HepG2 (cell line): Measurements from ENCODE around the gene CDKN1A. TPM values are rescaled to one million over a fixed set of nuclear protein-coding genes. Genes with fewer than 3 reads are reported as not detected.

Source experiments
- ATAC-seq: fragments of 200-7000 bp; cut with Tn5 transposase; 3 replicates; pipeline ENCODE4 v1.9.1; 2020; ENCODE audit warnings: mild to moderate bottlenecking, moderate library complexity
- BruUV-seq: library from RNA; stranded (reverse); fragments of 400-500 nt; replicated peaks from 2 replicates; lab custom pipeline; 2021; lab: Mats Ljungman, UMichigan
- CTCF ChIA-PET: fragments of 300-600 bp; formaldehyde crosslinking; extraction: SDS; loops from one replicate; lab custom pipeline; 2021; ENCODE audit warnings: low total read pairs, inconsistent platforms, low intra/inter-chr PET ratio; lab: Yijun Ruan, JAX
- POLR2A ChIA-PET: fragments of 350-600 bp; sonication (Branson Sonifier 250); formaldehyde crosslinking; loops from one replicate; lab custom pipeline; 2020; ENCODE audit warnings: antibody characterized with exemption, inconsistent platforms; lab: Yijun Ruan, JAX
- DNase-seq: peaks from one replicate; pipeline ENCODE4 v3.0.0-alpha.2; 2015; ENCODE audit warnings: low spot score
- FAIRE-seq: peaks from 3 replicates; lab custom pipeline; 2011; peaks lifted over from hg19 to GRCh38; lab: Jason Lieb, UNC
- H2AFZ ChIP-seq: one replicate; pipeline ENCODE4 v1.6.1; 2011; ENCODE audit warnings: low read length, inconsistent platforms
- H3K27ac ChIP-seq: fragments of 300-600 bp; 3 replicates; pipeline ENCODE4 v1.8.0; 2011; ENCODE audit warnings: mixed run types, mild to moderate bottlenecking, mixed read lengths, low read length, inconsistent platforms; ENCODE audit not compliant: insufficient read depth; ENCODE audit errors: extremely low read length
- H3K27me3 ChIP-seq, 2 experiments: fragments of 200-600 bp in 1 of 2; 2 replicates in 1 of 2; 3 replicates in 1 of 2; pipeline versions ENCODE4 v1.6.0 to v1.8.0; 2011; ENCODE audit warnings: low read length in 2 of 2, mild to moderate bottlenecking in 2 of 2, moderate library complexity in 2 of 2, inconsistent platforms in 1 of 2; ENCODE audit not compliant: insufficient read depth in 2 of 2, control insufficient read depth in 1 of 2
- H3K36me3 ChIP-seq, 2 experiments: fragments of 200-600 bp in 1 of 2; replicated peaks in 1 of 2; 2 replicates in 1 of 2; 3 replicates in 1 of 2; pipeline versions ENCODE4 v1.5.1 to v1.8.0; 2011; ENCODE audit warnings: low read length in 2 of 2, inconsistent platforms in 1 of 2; ENCODE audit not compliant: insufficient read depth in 2 of 2, control insufficient read depth in 1 of 2
- H3K4me1 ChIP-seq: 2 replicates; pipeline ENCODE4 v1.5.1; 2012; ENCODE audit warnings: low read length, inconsistent platforms; ENCODE audit not compliant: insufficient read depth
- H3K4me2 ChIP-seq: 2 replicates; pipeline ENCODE4 v1.6.0; 2011; ENCODE audit warnings: low read depth, low read length, inconsistent platforms
- H3K4me3 ChIP-seq, 3 experiments: fragments of 200-600 bp in 1 of 3; sonication (generic), shearing (Covaris generic) in 1 of 3; replicated peaks in 1 of 3; 2 replicates each; pipeline ENCODE4 v1.5.1; 2011 to 2016; ENCODE audit warnings: low read length in 3 of 3, inconsistent platforms in 2 of 3, low read depth in 2 of 3, mild to moderate bottlenecking in 2 of 3, control low read depth in 1 of 3, mixed read lengths in 1 of 3; ENCODE audit not compliant: insufficient read depth in 1 of 3
- H3K79me2 ChIP-seq: one replicate; pipeline ENCODE4 v1.6.1; 2011; ENCODE audit warnings: low read length, inconsistent platforms; ENCODE audit not compliant: insufficient read depth
- H3K9ac ChIP-seq: 2 replicates; pipeline ENCODE4 v1.6.0; 2011; ENCODE audit warnings: mild to moderate bottlenecking, low read depth, low read length, inconsistent platforms; ENCODE audit not compliant: insufficient read depth
- H3K9me3 ChIP-seq: 2 replicates; pipeline ENCODE4 v1.5.1; 2012; ENCODE audit warnings: mild to moderate bottlenecking, low read length
- H4K20me1 ChIP-seq: 2 replicates; pipeline ENCODE4 v1.6.0; 2011; ENCODE audit warnings: inconsistent platforms, mild to moderate bottlenecking, low read length, moderate library complexity; ENCODE audit not compliant: insufficient read depth
- NFYB ChIP-seq: sonication (generic); formaldehyde crosslinking; IDR thresholded peaks from 2 replicates; pipeline ENCODE4 v1.4.0; 2020; ENCODE audit warnings: missing genetic modification reagents
- SP5 ChIP-seq: IDR thresholded peaks from 2 replicates; pipeline ENCODE4 v1.6.1; 2016; ENCODE audit warnings: low read depth, borderline replicate concordance
- ZNF34 ChIP-seq: sonication (generic); formaldehyde crosslinking; IDR thresholded peaks from 2 replicates; pipeline ENCODE4 v1.4.0; 2020; ENCODE audit warnings: mild to moderate bottlenecking, missing genetic modification reagents, borderline replicate concordance
- ZNF768 ChIP-seq: sonication (generic); formaldehyde crosslinking; IDR thresholded peaks from 2 replicates; pipeline ENCODE4 v1.4.0; 2020; ENCODE audit warnings: missing genetic modification reagents
- WGBS: methylation state at CpG from one replicate; pipeline ENCODE4 v1.1.6; 2017; ENCODE audit warnings: low lambda C conversion rate; 5-methylcytosine and 5-hydroxymethylcytosine counted together
- in situ Hi-C: cut with HindIII; loops from 2 replicates; pipeline ENCODE4 v1.10.0; 2017; ENCODE audit warnings: low pct_unique_long_range_greater_than_20kb; ENCODE audit not compliant: extremely low pct_ligation_motif_present
- intact Hi-C: fragments of 100-400 bp; cut with micrococcal nuclease; formaldehyde crosslinking; loops from one replicate; pipeline ENCODE4 v1.10.0; 2022; ENCODE audit not compliant: unreplicated experiment
- polyA plus RNA-seq, 8 experiments: library from polyadenylated mRNA; depleted of rRNA in 3 of 8; stranded (reverse) in 7 of 8; unstranded in 1 of 8; fragments of >200 nt; fragmentation: Illumina TruSeq in 4 of 8; extraction: Trizol in 4 of 8; gene quantifications; 2 replicates each; pipeline versions ENCODE4 v1.2.1 to v1.2.3, GENCODE V29; 2011 to 2016; ENCODE audit warnings: low read depth in 4 of 8, missing spikeins in 1 of 8, mixed read lengths in 1 of 8; ENCODE audit not compliant: insufficient read depth in 1 of 8
- total RNA-seq, 5 experiments: library from RNA; depleted of rRNA; stranded (reverse); fragments of >200 nt; fragmentation: Illumina TruSeq; extraction: Trizol; gene quantifications; 2 replicates each; pipeline ENCODE4 v1.2.3, GENCODE V29; 2016; ENCODE audit warnings: low read depth in 1 of 5
- TF ChIP-seq, protein P1 (sequence below): sonication (generic); formaldehyde crosslinking; IDR thresholded peaks from 2 replicates; pipeline ENCODE4 v1.8.1; 2023; ENCODE audit warnings: mild to moderate bottlenecking, missing genetic modification reagents, borderline replicate concordance
- TF ChIP-seq, protein P2 (sequence below): sonication (generic); formaldehyde crosslinking; IDR thresholded peaks from 2 replicates; pipeline ENCODE4 v1.5.0; 2020; ENCODE audit warnings: missing genetic modification reagents

CDKN1A gene
- total and polyA plus RNA-seq, 2 of the 13 experiments (the other 11 are each of a cell fraction or from before 2014, with no cell fraction given), result 60.7 to 92.1 TPM

DNA sequence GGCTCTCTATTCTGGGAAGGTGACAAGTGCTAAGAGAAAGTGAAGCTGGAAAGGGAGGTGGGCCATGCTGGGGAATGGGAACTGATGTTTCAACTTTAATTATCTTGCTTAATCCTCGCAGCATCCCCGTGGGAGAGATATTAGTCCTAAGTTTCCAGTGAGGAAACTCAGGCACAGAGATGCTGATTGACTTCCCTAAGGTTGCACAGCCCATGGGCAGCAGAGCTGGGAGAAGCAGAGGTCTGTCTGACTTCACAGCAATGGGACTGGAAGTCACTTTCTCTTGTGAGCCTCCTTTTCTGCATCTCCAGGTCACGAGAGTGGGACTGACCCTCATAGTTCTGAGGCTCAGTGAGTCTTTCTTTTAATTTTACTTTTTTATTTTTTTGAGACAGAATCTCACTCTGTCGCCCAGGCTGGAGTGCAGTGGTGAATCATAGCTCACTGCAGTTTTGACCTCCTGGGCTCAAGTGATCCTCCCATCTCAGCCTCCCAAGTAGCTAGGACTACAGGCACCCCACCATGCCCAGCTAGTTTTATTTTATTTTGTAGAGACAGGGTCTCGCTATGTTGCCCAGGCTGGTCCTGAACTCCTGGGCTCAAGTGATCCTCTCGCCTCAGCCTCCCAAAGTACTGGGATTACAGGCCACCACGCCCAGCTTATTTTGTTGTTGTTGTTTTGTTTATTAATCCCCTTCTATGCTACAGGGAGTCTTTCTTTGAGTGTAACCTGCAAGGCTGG is 21.7 kb downstream of the CDKN1A start:
- ChIA-PET POLR2A (no interaction called here), CTCF (no interaction called here)
- Histone ChIP-seq H3K27ac (no peak overlapping the region), H3K27me3 (peaks cover 10 to 67% of the 10 kb centered on the region in 2 experiments; a peak in 4 of 5 replicates), H3K4me1 (no peaks in the 10 kb centered on the region), H4K20me1 (no peaks in the 10 kb centered on the region), H2AFZ (no peak overlapping the region), H3K4me3 (no peak overlapping the region), H3K36me3 (no peaks in the 10 kb centered on the region)
- FAIRE-seq (no peak), DNase-seq (no peak)
- intact Hi-C loops, result no loop called here
- TF ChIP-seq SP5 (CRISPR knock-in tag) (no peak), NFYB (CRISPR knock-in tag) (no peak), ZNF768 (CRISPR knock-in tag) (peak; percentile 79; the same call in 1 of the 2 replicates), ZNF34 (CRISPR knock-in tag) (no peak)
- TF ChIP-seq, protein P1, sequence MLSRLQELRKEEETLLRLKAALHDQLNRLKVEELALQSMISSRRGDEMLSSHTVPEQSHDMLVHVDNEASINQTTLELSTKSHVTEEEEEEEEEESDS (CRISPR knock-in tag), result no peak
- TF ChIP-seq, protein P2, sequence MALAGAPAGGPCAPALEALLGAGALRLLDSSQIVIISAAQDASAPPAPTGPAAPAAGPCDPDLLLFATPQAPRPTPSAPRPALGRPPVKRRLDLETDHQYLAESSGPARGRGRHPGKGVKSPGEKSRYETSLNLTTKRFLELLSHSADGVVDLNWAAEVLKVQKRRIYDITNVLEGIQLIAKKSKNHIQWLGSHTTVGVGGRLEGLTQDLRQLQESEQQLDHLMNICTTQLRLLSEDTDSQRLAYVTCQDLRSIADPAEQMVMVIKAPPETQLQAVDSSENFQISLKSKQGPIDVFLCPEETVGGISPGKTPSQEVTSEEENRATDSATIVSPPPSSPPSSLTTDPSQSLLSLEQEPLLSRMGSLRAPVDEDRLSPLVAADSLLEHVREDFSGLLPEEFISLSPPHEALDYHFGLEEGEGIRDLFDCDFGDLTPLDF (CRISPR knock-in tag), result no peak
- TF ChIP-seq, all 625 proteins: peak for 1
- no peak overlapping the region for H3K9ac ChIP-seq
- 22% methylated on average over 7 of the region's 7 CpGs for WGBS
- H3K79me2 ChIP-seq, result no peaks in the 10 kb centered on the region
- no TSS peak for BruUV-seq
- no peak for ATAC-seq
- H3K4me2 ChIP-seq, result no peak overlapping the region
- no peaks in the 10 kb centered on the region for H3K9me3 ChIP-seq
- in situ Hi-C loops, result no loop called here
